K562 (cell line): ENCODE results near the gene UFSP2. TPM values are rescaled to one million over a fixed set of nuclear protein-coding genes. Genes with fewer than 3 reads are reported as not detected.

Experiments
- ATAC-seq: fragments of 200-7000 bp; cut with Tn5 transposase; 3 replicates; pipeline ENCODE4 v1.9.1; 2020; ENCODE audit warnings: moderate library complexity
- BruUV-seq: library from RNA; stranded (reverse); fragments of 400-500 nt; replicated peaks from 2 replicates; lab custom pipeline; 2021; lab: Mats Ljungman, UMichigan
- CTCF ChIA-PET: fragments of 300-600 bp; formaldehyde crosslinking; extraction: SDS; loops from one replicate; lab custom pipeline; 2021; ENCODE audit warnings: low intra/inter-chr PET ratio; lab: Yijun Ruan, JAX
- POLR2A ChIA-PET: fragments of 300-600, 350-650 bp; sonication (Branson Sonifier 250); formaldehyde crosslinking; extraction: SDS; loops from one replicate; lab custom pipeline; 2021; ENCODE audit warnings: antibody characterized with exemption, inconsistent platforms; lab: Yijun Ruan, JAX
- DNase-seq, 4 experiments: peaks; one replicate each; pipeline versions ENCODE4 v3.0.0 to v3.0.0-alpha.2; 2011 to 2018; ENCODE audit warnings: low spot score in 3 of 4, mixed read lengths in 3 of 4; ENCODE audit errors: extremely low read depth in 1 of 4
- FAIRE-seq: peaks from 2 replicates; lab custom pipeline; 2011; peaks lifted over from hg19 to GRCh38; lab: Jason Lieb, UNC
- H2AFZ ChIP-seq: 2 replicates; pipeline ENCODE4 v1.6.0; 2011; ENCODE audit warnings: low read depth, low read length, control low read depth, inconsistent platforms
- H3K27ac ChIP-seq: fragments of 200-600 bp; 3 replicates; pipeline ENCODE4 v1.8.0; 2011; ENCODE audit warnings: low read depth, mild to moderate bottlenecking, control low read depth, inconsistent platforms, low read length, moderate library complexity, mixed read lengths; ENCODE audit errors: extremely low read depth
- H3K27me3 ChIP-seq, 2 experiments: fragments of 300-600 bp in 1 of 2; 2 replicates in 1 of 2; 3 replicates in 1 of 2; pipeline versions ENCODE4 v1.6.0 to v1.8.0; 2011; ENCODE audit warnings: inconsistent platforms in 2 of 2, low read length in 2 of 2, mild to moderate bottlenecking in 1 of 2, mixed read lengths in 1 of 2, moderate library complexity in 1 of 2; ENCODE audit not compliant: control insufficient read depth in 2 of 2, insufficient read depth in 2 of 2
- H3K36me3 ChIP-seq: fragments of 300-600 bp; 3 replicates; pipeline ENCODE4 v1.8.0; 2011; ENCODE audit warnings: mild to moderate bottlenecking, low read length, inconsistent platforms; ENCODE audit not compliant: control insufficient read depth, insufficient read depth
- H3K4me1 ChIP-seq, 2 experiments: fragments of 200-600 bp in 1 of 2; replicated peaks in 1 of 2; 2 replicates in 1 of 2; 3 replicates in 1 of 2; pipeline versions ENCODE4 v1.5.1 to v1.8.0; 2011; ENCODE audit warnings: inconsistent platforms in 2 of 2, low read length in 2 of 2, mild to moderate bottlenecking in 1 of 2, mixed read lengths in 1 of 2, moderate library complexity in 1 of 2; ENCODE audit not compliant: control insufficient read depth in 2 of 2, insufficient read depth in 2 of 2
- H3K4me2 ChIP-seq: 2 replicates; pipeline ENCODE4 v1.6.1; 2011; ENCODE audit warnings: low read length, control low read depth, inconsistent platforms, mixed read lengths; ENCODE audit not compliant: insufficient read depth
- H3K4me3 ChIP-seq: fragments of 200-600 bp; sonication (generic), shearing (Covaris generic); 2 replicates; pipeline ENCODE4 v1.5.1; 2016; ENCODE audit warnings: control low read depth, inconsistent platforms
- H3K79me2 ChIP-seq: fragments of 200-600 bp; 3 replicates; pipeline ENCODE4 v1.8.0; 2011; ENCODE audit warnings: low read length, inconsistent platforms; ENCODE audit not compliant: control insufficient read depth, insufficient read depth
- H3K9ac ChIP-seq, 2 experiments: 2 replicates each; pipeline versions ENCODE4 v1.6.0 to v1.6.1; 2011; ENCODE audit warnings: low read depth in 2 of 2, low read length in 2 of 2, control low read depth in 1 of 2, inconsistent platforms in 1 of 2, mild to moderate bottlenecking in 1 of 2, mixed read lengths in 1 of 2; ENCODE audit not compliant: insufficient read depth in 1 of 2
- H3K9me1 ChIP-seq: one replicate; pipeline ENCODE4 v1.6.0; 2011; ENCODE audit warnings: inconsistent platforms, mild to moderate bottlenecking, low read length, moderate library complexity; ENCODE audit not compliant: control insufficient read depth, insufficient read depth
- H3K9me3 ChIP-seq: replicated peaks from 2 replicates; pipeline ENCODE4 v1.5.1; 2011; ENCODE audit warnings: low read depth, low read length, inconsistent platforms; ENCODE audit not compliant: control insufficient read depth, insufficient read depth
- H4K20me1 ChIP-seq: replicated peaks from 2 replicates; pipeline ENCODE4 v1.6.1; 2011; ENCODE audit warnings: low read length, inconsistent platforms, mixed read lengths; ENCODE audit not compliant: control insufficient read depth, insufficient read depth
- ATF7 ChIP-seq: fragments of 450-650 bp; IDR thresholded peaks from 2 replicates; pipeline ENCODE4 v1.7.1; 2014; ENCODE audit warnings: mild to moderate bottlenecking, moderate library complexity
- BMI1 ChIP-seq: fragments of 150-350 bp; IDR thresholded peaks from 2 replicates; pipeline ENCODE4 v1.6.1; 2014; ENCODE audit warnings: low read length
- BRD9 ChIP-seq: fragments of 450-650 bp; IDR thresholded peaks from 2 replicates; pipeline ENCODE4 v1.6.1; 2018; ENCODE audit warnings: low read depth; ENCODE audit not compliant: partially characterized antibody
- EWSR1 ChIP-seq: fragments of 450-650 bp; IDR thresholded peaks from 2 replicates; pipeline ENCODE4 v1.6.1; 2018; ENCODE audit warnings: borderline replicate concordance, mild to moderate bottlenecking, low read depth, moderate library complexity; ENCODE audit not compliant: partially characterized antibody
- MCM2 ChIP-seq: fragments of 450-650 bp; IDR thresholded peaks from 2 replicates; pipeline ENCODE4 v1.6.1; 2017; ENCODE audit warnings: low read depth, mild to moderate bottlenecking
- NFRKB ChIP-seq: fragments of 450-650 bp; IDR thresholded peaks from 2 replicates; pipeline ENCODE4 v1.6.1; 2016; ENCODE audit warnings: low read depth
- NRF1 ChIP-seq, 2 experiments: fragments of 450-650 bp; IDR thresholded peaks in 1 of 2; conservative IDR thresholded peaks in 1 of 2; 2 replicates each; pipeline ENCODE4 v1.6.1; 2014; ENCODE audit warnings: mild to moderate bottlenecking in 2 of 2
- SP2 ChIP-seq: IDR thresholded peaks from 2 replicates; pipeline ENCODE4 v1.6.1; 2011; ENCODE audit warnings: mild to moderate bottlenecking, low read depth, low read length, moderate library complexity; ENCODE audit not compliant: poor library complexity, severe bottlenecking; ENCODE audit errors: extremely low read depth
- U2AF1 ChIP-seq: fragments of 200-400 bp; formaldehyde crosslinking; optimal IDR thresholded peaks from 2 replicates; pipeline ENCODE3; 2017; ENCODE audit warnings: mild to moderate bottlenecking, low read depth, low read length, moderate library complexity
- ZNF586 ChIP-seq: fragments of 450-650 bp; formaldehyde crosslinking; conservative IDR thresholded peaks from 2 replicates; pipeline ENCODE4 v1.4.0; 2020; ENCODE audit warnings: mild to moderate bottlenecking, moderate library complexity
- ZSCAN29 ChIP-seq: fragments of 450-650 bp; IDR thresholded peaks from 2 replicates; pipeline ENCODE4 v1.6.1; 2017
- WGBS: fragments of 100-300 bp; shearing (Covaris generic); methylation state at CpG from one replicate; pipeline ENCODE4 v1.1.6; 2016; ENCODE audit warnings: low coverage, mixed read lengths; ENCODE audit not compliant: insufficient coverage; ENCODE audit errors: missing lambda C conversion rate; 5-methylcytosine and 5-hydroxymethylcytosine counted together
- in situ Hi-C: fragments of 300-500 bp; cut with MboI; formaldehyde crosslinking; loops from 4 replicates; pipeline ENCODE4 v1.15.0; 2018; ENCODE audit warnings: inconsistent platforms, mixed read lengths
- intact Hi-C: fragments of 100-400 bp; cut with micrococcal nuclease; formaldehyde crosslinking; loops from 2 replicates; pipeline ENCODE4 v1.14.2; 2022
- polyA plus RNA-seq, 8 experiments: library from polyadenylated mRNA; depleted of rRNA in 4 of 8; stranded (reverse) in 5 of 8; unstranded in 3 of 8; fragments of >200 nt; fragmentation: Nextera tagmentation in 2 of 8; fragmentation: Illumina TruSeq in 1 of 8; extraction: Ambion mirVana in 2 of 8; extraction: Trizol in 1 of 8; gene quantifications; 2 replicates each; pipeline versions ENCODE4 v1.2.1 to v1.2.3, GENCODE V29; 2011 to 2014; ENCODE audit warnings: inconsistent platforms in 1 of 8, missing spikeins in 1 of 8
- total RNA-seq, 7 experiments: library from RNA; depleted of rRNA in 6 of 7; stranded (reverse); fragments of >200 nt in 6 of 7; fragmentation: Illumina TruSeq in 2 of 7; extraction: Trizol in 2 of 7; gene quantifications; 2 replicates each; pipeline versions ENCODE4 v1.2.1 to v1.2.3, GENCODE V29; 2011 to 2021; ENCODE audit warnings: low replicate concordance in 1 of 7
- TF ChIP-seq, protein P1 (sequence below), 2 experiments: fragments of 150-350 bp in 1 of 2; IDR thresholded peaks; 2 replicates each; pipeline ENCODE4 v1.6.1; 2012 to 2016; ENCODE audit warnings: low read depth in 2 of 2, low read length in 2 of 2, mild to moderate bottlenecking in 1 of 2, moderate library complexity in 1 of 2
- TF ChIP-seq, protein P2 (sequence below): fragments of 200-800 bp; sonication (Bioruptor generic); IDR thresholded peaks from 2 replicates; pipeline ENCODE4 v1.6.1; 2016; ENCODE audit warnings: missing genetic modification characterization, missing compliant biosample characterization
- TF ChIP-seq, protein P3 (sequence below): sonication (generic); formaldehyde crosslinking; IDR thresholded peaks from 2 replicates; pipeline ENCODE4 v1.8.0; 2022; ENCODE audit warnings: mild to moderate bottlenecking, missing genetic modification reagents

UFSP2 gene
- total and polyA plus RNA-seq, 9 of the 15 experiments (the other 6 are each of a cell fraction or from before 2014, with no cell fraction given): 20.1 to 55.8 (median 26.6) TPM

DNA sequence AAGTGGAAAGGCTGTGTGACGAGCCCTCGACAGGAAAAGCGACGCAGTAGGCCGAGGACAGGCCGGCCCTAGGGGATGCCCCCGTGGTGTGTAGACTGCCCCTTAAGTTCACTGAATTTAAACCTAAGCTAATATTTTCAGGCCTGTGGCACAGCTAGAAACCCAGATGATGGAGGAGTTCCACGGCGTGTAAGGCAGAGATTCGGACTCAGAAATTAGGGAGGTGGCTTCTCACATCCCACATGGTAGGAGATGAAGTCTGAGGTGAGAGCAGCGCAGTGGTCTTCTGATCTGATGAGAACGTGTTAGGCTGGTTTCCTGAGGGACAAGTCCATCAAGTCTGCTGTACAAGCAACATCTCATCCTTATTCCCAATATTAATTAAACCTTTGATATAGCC lies 37.8 kb downstream of the UFSP2 start:
- peaks cover 10 to 16% of the 10 kb centered on the region in 2 experiments; a peak in 3 of 5 replicates for H3K4me1 ChIP-seq
- no peak for ATAC-seq
- no peak overlapping the region for H3K4me3 ChIP-seq
- TF ChIP-seq BMI1 (no peak), ZSCAN29 (no peak), U2AF1 (no peak), ATF7 (no peak), ZNF586 (CRISPR knock-in tag) (no peak), NFRKB (no peak), BRD9 (no peak), SP2 (no peak), MCM2 (no peak), EWSR1 (no peak), NRF1 (conservative IDR thresholded peaks at IDR 0.05 in 1 of 2, IDR thresholded peaks at IDR 0.05 in 1 of 2) (no peak)
- TF ChIP-seq, protein P1, sequence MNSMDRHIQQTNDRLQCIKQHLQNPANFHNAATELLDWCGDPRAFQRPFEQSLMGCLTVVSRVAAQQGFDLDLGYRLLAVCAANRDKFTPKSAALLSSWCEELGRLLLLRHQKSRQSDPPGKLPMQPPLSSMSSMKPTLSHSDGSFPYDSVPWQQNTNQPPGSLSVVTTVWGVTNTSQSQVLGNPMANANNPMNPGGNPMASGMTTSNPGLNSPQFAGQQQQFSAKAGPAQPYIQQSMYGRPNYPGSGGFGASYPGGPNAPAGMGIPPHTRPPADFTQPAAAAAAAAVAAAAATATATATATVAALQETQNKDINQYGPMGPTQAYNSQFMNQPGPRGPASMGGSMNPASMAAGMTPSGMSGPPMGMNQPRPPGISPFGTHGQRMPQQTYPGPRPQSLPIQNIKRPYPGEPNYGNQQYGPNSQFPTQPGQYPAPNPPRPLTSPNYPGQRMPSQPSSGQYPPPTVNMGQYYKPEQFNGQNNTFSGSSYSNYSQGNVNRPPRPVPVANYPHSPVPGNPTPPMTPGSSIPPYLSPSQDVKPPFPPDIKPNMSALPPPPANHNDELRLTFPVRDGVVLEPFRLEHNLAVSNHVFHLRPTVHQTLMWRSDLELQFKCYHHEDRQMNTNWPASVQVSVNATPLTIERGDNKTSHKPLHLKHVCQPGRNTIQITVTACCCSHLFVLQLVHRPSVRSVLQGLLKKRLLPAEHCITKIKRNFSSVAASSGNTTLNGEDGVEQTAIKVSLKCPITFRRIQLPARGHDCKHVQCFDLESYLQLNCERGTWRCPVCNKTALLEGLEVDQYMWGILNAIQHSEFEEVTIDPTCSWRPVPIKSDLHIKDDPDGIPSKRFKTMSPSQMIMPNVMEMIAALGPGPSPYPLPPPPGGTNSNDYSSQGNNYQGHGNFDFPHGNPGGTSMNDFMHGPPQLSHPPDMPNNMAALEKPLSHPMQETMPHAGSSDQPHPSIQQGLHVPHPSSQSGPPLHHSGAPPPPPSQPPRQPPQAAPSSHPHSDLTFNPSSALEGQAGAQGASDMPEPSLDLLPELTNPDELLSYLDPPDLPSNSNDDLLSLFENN (IDR thresholded peaks at IDR 0.05; ENCODE audit: low read depth in 2 of 2, low read length in 2 of 2): no peak
- TF ChIP-seq, protein P2, sequence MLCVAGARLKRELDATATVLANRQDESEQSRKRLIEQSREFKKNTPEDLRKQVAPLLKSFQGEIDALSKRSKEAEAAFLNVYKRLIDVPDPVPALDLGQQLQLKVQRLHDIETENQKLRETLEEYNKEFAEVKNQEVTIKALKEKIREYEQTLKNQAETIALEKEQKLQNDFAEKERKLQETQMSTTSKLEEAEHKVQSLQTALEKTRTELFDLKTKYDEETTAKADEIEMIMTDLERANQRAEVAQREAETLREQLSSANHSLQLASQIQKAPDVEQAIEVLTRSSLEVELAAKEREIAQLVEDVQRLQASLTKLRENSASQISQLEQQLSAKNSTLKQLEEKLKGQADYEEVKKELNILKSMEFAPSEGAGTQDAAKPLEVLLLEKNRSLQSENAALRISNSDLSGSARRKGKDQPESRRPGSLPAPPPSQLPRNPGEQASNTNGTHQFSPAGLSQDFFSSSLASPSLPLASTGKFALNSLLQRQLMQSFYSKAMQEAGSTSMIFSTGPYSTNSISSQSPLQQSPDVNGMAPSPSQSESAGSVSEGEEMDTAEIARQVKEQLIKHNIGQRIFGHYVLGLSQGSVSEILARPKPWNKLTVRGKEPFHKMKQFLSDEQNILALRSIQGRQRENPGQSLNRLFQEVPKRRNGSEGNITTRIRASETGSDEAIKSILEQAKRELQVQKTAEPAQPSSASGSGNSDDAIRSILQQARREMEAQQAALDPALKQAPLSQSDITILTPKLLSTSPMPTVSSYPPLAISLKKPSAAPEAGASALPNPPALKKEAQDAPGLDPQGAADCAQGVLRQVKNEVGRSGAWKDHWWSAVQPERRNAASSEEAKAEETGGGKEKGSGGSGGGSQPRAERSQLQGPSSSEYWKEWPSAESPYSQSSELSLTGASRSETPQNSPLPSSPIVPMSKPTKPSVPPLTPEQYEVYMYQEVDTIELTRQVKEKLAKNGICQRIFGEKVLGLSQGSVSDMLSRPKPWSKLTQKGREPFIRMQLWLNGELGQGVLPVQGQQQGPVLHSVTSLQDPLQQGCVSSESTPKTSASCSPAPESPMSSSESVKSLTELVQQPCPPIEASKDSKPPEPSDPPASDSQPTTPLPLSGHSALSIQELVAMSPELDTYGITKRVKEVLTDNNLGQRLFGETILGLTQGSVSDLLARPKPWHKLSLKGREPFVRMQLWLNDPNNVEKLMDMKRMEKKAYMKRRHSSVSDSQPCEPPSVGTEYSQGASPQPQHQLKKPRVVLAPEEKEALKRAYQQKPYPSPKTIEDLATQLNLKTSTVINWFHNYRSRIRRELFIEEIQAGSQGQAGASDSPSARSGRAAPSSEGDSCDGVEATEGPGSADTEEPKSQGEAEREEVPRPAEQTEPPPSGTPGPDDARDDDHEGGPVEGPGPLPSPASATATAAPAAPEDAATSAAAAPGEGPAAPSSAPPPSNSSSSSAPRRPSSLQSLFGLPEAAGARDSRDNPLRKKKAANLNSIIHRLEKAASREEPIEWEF (CRISPR knock-in tag): no peak
- TF ChIP-seq, protein P3, sequence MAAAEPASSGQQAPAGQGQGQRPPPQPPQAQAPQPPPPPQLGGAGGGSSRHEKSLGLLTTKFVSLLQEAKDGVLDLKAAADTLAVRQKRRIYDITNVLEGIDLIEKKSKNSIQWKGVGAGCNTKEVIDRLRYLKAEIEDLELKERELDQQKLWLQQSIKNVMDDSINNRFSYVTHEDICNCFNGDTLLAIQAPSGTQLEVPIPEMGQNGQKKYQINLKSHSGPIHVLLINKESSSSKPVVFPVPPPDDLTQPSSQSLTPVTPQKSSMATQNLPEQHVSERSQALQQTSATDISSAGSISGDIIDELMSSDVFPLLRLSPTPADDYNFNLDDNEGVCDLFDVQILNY: no peak
- TF ChIP-seq, all 486 proteins: peak for 0
- no peaks in the 10 kb centered on the region for H3K9me1 ChIP-seq
- CTCF ChIA-PET: no interaction called here
- no peaks in the 10 kb centered on the region for H3K9me3 ChIP-seq
- H3K27me3 ChIP-seq: no peaks in the 10 kb centered on the region
- H3K9ac ChIP-seq: peak overlapping the region in 1 of 2 experiments; percentile 40; a peak in 1 of 4 replicates
- no peaks in the 10 kb centered on the region; the same call in 2 of the 3 replicates for H3K36me3 ChIP-seq
- H3K79me2 ChIP-seq: no peaks in the 10 kb centered on the region
- DNase-seq (no peak), FAIRE-seq (no peak)
- no peak overlapping the region for H2AFZ ChIP-seq
- in situ Hi-C loops: no loop called here
- intact Hi-C loops: no loop called here
- H4K20me1 ChIP-seq: no peaks in the 10 kb centered on the region
- no peak overlapping the region for H3K27ac ChIP-seq
- no peak overlapping the region for H3K4me2 ChIP-seq
- no TSS peak for BruUV-seq
- WGBS: 92% methylated on average over 12 of the region's 12 CpGs
- POLR2A ChIA-PET: interaction anchor here (0.6 to 0.7 kb wide), 2 partner anchors 16 to 150 kb away, joined by 3 read pairs; no protein-coding TSS in a partner anchor
